HG03342 (cell line): ENCODE measurements around the gene MVP.
"Not testable (repeated sequence)": the region's sequence is repeated elsewhere in the genome, so short reads cannot be mapped to it uniquely, and the experiment has no call there.

Experiments
- ATAC-seq: cut with Tn5 transposase; IDR thresholded peaks from one replicate; pipeline ENCODE4 v1.9.1; 2021; ENCODE audit warnings: mild to moderate bottlenecking, moderate library complexity; ENCODE audit not compliant: unreplicated experiment

The MVP gene

GRCh38 chr16:29820271-29820701 is at the start of gene MVP:
MVP (plus strand) TSS chr16:29820462; CDS start chr16:29830550, 10,088 bp downstream.
- ATAC-seq, result no peak

- ATAC-seq, result not testable (repeated sequence)
Observed at GRCh38 chr16:29772330-29772729, 47.9 kb upstream of the MVP start.

- ATAC-seq, result no peak
Observed at GRCh38 chr16:29774730-29775129, 45.5 kb upstream of the MVP start.

GRCh38 chr16:29775742-29776408 is 44.4 kb upstream of the MVP start:
- ATAC-seq, result no peak

GRCh38 chr16:29777576-29778350 is 42.5 kb upstream of the MVP start, which contains the start of gene ZG16:
ZG16 (plus strand) TSS chr16:29778256; CDS start chr16:29779267, 1,011 bp downstream.
- no peak for ATAC-seq

- ATAC-seq, result no peak
Observed at GRCh38 chr16:29779474-29779873, 40.8 kb upstream of the MVP start.

GRCh38 chr16:29783094-29783953 is 36.9 kb upstream of the MVP start:
- ATAC-seq, result not testable (repeated sequence)

- no peak for ATAC-seq
Observed at GRCh38 chr16:29784157-29784556, 36.1 kb upstream of the MVP start.

- no peak for ATAC-seq
Observed at GRCh38 chr16:29784901-29785500, 35.3 kb upstream of the MVP start.

- not testable (repeated sequence) for ATAC-seq
Observed at GRCh38 chr16:29787155-29787554, 33.1 kb upstream of the MVP start.

GRCh38 chr16:29789775-29790182 is 30.5 kb upstream of the MVP start:
- no peak for ATAC-seq

- ATAC-seq, result peak; percentile 84
Observed at GRCh38 chr16:29790183-29790948, 29.9 kb upstream of the MVP start, which contains the start of gene KIF22. KIF22 (plus strand) TSS chr16:29790751; CDS start chr16:29790760, 9 bp downstream.

- no peak for ATAC-seq
Observed at GRCh38 chr16:29790949-29791844, 29.1 kb upstream of the MVP start.

- no peak for ATAC-seq
Observed at GRCh38 chr16:29791845-29792807, 28.1 kb upstream of the MVP start.

GRCh38 chr16:29793153-29793552 is 27.1 kb upstream of the MVP start:
- not testable (repeated sequence) for ATAC-seq

- no peak for ATAC-seq
Observed at GRCh38 chr16:29794231-29794710, 26.0 kb upstream of the MVP start.

GRCh38 chr16:29802416-29802935 is 17.8 kb upstream of the MVP start:
- ATAC-seq, result no peak
